Thoracic aorta (tissue), 2 donors: ENCODE data around the gene B3GNT9. TPM values are rescaled to one million over a fixed set of nuclear protein-coding genes. Genes with fewer than 3 reads are reported as not detected.

ENCODE experiments used
- ATAC-seq: fragments of 150-250 bp; one replicate; pipeline ENCODE4 v1.8.0; 2017; ENCODE audit warnings: low read depth; ENCODE audit not compliant: insufficient number of reproducible peaks, low FRiP score
- DNase-seq: peaks from one replicate; pipeline ENCODE4 v3.0.0-alpha.2; 2020; ENCODE audit warnings: low spot score
- H3K27ac ChIP-seq, 2 donors: fragments of 200-600 bp; sonication (generic); 1 replicate in 1 of 2; 2 replicates in 1 of 2; pipeline ENCODE4 v1.5.1; 2016; ENCODE audit warnings: mild to moderate bottlenecking in 2 of 2, moderate library complexity in 2 of 2
- H3K27me3 ChIP-seq: fragments of 200-600 bp; sonication (generic); replicated peaks from 2 replicates; pipeline ENCODE4 v1.6.0; 2016; ENCODE audit warnings: mild to moderate bottlenecking; ENCODE audit not compliant: insufficient read depth
- H3K36me3 ChIP-seq: fragments of 200-600 bp; sonication (generic); one replicate; pipeline ENCODE4 v1.5.1; 2016
- H3K4me1 ChIP-seq, 2 donors: fragments of 200-600 bp; sonication (generic); 1 replicate in 1 of 2; 2 replicates in 1 of 2; pipeline versions ENCODE4 v1.5.1 to v1.6.0; 2016; ENCODE audit warnings: low read depth in 2 of 2, mild to moderate bottlenecking in 1 of 2; ENCODE audit not compliant: control insufficient read depth in 1 of 2
- H3K4me3 ChIP-seq: fragments of 200-600 bp; sonication (generic); 2 replicates; pipeline ENCODE4 v1.5.1; 2016; ENCODE audit warnings: mild to moderate bottlenecking
- H3K9me3 ChIP-seq: fragments of 200-600 bp; sonication (generic); 2 replicates; pipeline ENCODE4 v1.5.1; 2016
- total RNA-seq, 2 donors: library from RNA; depleted of rRNA; stranded (reverse); fragments of >200 nt; gene quantifications; one replicate each; pipeline versions ENCODE4 v1.1.0 to v1.2.3, GENCODE V29; 2016
- TF ChIP-seq, protein P1 (sequence below): fragments of 200-600 bp; sonication (generic); IDR thresholded peaks from one replicate; pipeline ENCODE4 v1.5.1; 2019; ENCODE audit warnings: antibody characterized with exemption

B3GNT9 gene
- total RNA-seq, 2 donors from 2014 or later, result 33.5 to 59.6 TPM

DNA sequence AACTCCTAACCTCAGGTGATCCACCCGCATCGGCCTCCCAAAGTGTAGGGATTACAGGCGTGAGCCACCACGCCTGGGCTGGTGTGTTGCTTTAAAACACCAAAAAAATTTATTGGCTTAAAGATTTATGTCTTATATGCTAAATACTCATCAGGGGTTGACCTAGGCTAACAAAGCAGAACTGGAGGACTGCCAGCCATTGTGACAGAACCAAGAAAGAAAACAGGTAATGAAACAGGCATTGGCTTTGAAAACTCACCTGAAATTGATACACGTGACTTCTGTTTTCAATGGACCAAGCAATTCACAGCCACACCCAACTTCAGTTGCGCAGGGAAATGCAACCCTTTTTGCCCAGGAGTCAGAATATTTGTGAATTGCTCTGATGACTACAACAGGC lies 46.0 kb downstream of the B3GNT9 start:
- peaks cover 0 to 23% of the 10 kb centered on the region in 2 donors for H3K4me1 ChIP-seq
- no peaks in the 10 kb centered on the region for H3K27me3 ChIP-seq
- H3K9me3 ChIP-seq, result no peaks in the 10 kb centered on the region
- no peaks in the 10 kb centered on the region for H3K36me3 ChIP-seq
- TF ChIP-seq, protein P1, sequence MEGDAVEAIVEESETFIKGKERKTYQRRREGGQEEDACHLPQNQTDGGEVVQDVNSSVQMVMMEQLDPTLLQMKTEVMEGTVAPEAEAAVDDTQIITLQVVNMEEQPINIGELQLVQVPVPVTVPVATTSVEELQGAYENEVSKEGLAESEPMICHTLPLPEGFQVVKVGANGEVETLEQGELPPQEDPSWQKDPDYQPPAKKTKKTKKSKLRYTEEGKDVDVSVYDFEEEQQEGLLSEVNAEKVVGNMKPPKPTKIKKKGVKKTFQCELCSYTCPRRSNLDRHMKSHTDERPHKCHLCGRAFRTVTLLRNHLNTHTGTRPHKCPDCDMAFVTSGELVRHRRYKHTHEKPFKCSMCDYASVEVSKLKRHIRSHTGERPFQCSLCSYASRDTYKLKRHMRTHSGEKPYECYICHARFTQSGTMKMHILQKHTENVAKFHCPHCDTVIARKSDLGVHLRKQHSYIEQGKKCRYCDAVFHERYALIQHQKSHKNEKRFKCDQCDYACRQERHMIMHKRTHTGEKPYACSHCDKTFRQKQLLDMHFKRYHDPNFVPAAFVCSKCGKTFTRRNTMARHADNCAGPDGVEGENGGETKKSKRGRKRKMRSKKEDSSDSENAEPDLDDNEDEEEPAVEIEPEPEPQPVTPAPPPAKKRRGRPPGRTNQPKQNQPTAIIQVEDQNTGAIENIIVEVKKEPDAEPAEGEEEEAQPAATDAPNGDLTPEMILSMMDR, result no peak
- H3K27ac ChIP-seq, result no peak overlapping the region
- ATAC-seq (no peak), DNase-seq (no peak)
- no peak overlapping the region for H3K4me3 ChIP-seq

DNA sequence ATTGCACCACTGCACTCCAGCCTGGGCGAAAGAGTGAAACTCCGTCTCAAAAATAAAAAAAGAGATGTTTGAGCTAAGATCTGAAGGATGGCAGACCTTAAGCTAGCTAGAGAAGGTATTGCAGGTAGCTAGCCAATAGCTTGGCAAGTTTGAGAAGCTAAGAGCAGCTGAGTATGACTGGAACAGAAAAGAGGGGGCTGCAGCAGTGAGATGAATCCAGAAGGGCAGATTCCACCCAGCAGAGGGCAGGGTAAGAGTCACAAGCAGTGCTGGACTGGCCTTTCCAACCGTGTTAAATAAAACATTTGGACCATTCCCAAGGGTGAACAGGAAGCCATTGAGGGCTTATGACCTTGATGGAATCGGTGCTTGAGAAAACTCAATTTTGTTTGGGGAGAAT lies 46.7 kb downstream of the B3GNT9 start:
- Histone ChIP-seq H3K27ac (no peak overlapping the region), H3K4me1 (peaks cover 0 to 19% of the 10 kb centered on the region in 2 donors), H3K4me3 (no peak overlapping the region), H3K36me3 (no peaks in the 10 kb centered on the region), H3K9me3 (no peaks in the 10 kb centered on the region), H3K27me3 (no peaks in the 10 kb centered on the region)
- TF ChIP-seq, protein P1, result no peak
- DNase-seq, result no peak
- no peak for ATAC-seq

DNA sequence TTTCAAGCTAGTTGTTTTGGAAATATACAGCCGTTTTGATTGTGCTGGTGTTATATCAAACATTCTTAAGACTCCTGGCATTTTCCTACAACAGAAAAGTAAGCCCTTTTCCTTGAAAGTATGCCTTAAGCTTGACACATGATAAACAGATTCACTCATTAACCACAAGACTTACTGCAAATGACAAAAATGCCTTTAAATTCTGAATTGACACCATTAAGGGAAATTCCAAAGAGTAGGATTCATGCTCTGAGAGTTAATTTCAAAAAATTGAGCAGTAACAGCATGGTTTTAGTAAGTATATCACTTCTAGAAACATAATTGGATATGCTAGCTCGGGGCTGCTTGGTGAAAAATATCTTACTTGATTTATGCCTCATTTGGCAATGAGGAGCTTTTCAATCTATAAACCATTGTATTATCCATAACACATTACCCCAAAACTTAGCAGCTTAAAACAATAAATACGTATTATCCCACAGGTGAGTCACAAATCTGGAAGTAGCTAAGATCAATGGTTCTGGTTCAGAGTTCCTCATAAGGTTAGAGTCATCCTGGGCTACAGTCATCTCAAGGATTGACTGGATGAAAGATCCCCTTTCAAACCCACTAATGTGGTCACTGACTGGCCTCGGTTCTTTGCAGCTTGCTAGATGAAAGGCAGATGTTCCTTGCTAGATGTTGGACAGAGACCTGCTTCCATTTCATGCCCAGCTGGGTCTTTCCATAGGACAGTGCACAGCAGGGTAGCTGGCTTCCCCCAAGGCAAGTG lies 49.3 kb downstream of the B3GNT9 start:
- Histone ChIP-seq H3K27me3 (no peaks in the 10 kb centered on the region), H3K36me3 (no peaks in the 10 kb centered on the region), H3K27ac (no peak overlapping the region), H3K4me3 (no peak overlapping the region), H3K4me1 (peaks cover 0 to 13% of the 10 kb centered on the region in 2 donors), H3K9me3 (no peaks in the 10 kb centered on the region)
- TF ChIP-seq, protein P1, result no peak
- no peak for DNase-seq
- ATAC-seq, result no peak

DNA sequence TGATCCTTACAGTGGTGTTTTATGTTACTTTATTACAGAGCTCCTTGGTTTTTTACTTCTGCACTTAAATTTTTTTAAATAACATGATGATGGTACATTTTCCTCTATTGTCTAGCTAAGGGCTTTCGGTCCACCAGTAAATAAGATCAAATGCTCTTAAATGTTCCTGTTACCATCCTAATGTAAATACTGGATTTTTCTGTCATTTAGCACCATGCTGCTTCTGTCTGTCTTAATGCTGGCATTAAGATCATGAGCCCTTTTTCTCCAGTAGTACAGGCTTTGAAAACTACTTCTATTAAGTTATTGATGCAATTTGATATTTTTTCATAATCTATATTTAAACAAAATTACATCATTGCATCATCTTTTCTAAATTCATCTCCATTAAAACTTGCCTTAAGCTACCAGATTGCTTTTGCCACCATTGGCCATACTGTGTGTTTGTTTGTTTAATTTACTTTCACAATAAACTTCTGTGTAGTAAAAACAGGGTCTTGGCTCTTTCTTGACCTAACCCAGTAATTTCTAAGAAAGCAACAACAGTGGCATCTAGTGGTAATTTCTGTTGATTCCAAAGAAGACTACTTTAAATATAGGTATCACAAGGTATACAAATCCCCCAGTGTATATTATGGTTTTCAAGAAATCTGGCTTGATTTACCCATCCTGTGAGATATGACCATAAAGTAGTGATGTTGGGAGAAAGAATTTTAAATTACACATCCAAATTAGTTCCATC lies 50.1 kb downstream of the B3GNT9 start:
- TF ChIP-seq, protein P1, result no peak
- Histone ChIP-seq H3K27ac (no peak overlapping the region), H3K4me3 (no peak overlapping the region), H3K36me3 (no peaks in the 10 kb centered on the region), H3K9me3 (no peaks in the 10 kb centered on the region), H3K4me1 (peaks cover 0 to 5% of the 10 kb centered on the region in 2 donors), H3K27me3 (no peaks in the 10 kb centered on the region)
- no peak for ATAC-seq
- DNase-seq, result no peak

DNA sequence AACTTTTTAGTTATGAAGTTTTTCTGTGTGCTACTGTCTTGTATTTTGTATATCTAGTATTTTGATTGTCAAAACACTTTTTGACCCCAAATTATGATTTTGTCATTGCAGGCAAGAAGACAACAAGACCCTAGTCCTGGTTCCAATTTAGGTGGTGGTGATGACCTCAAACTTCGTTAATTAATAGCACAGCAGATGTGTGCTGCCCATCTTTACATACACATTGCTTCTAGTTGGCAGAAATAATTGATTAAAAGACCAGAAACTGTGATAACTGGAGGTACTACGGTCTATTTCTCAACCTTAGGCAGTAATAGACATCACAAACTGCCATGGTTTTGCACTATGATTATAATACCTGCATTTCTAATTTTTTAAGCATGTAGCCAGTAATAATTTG lies 52.2 kb downstream of the B3GNT9 start:
- H3K9me3 ChIP-seq, result no peaks in the 10 kb centered on the region
- H3K36me3 ChIP-seq, result peaks cover 2% of the 10 kb centered on the region
- no peak overlapping the region for H3K27ac ChIP-seq
- TF ChIP-seq, protein P1, result no peak
- no peaks in the 10 kb centered on the region for H3K4me1 ChIP-seq
- H3K27me3 ChIP-seq, result no peaks in the 10 kb centered on the region
- DNase-seq (no peak), ATAC-seq (no peak)
- H3K4me3 ChIP-seq, result no peak overlapping the region
